ENCODE results near the gene CFAP70. TPM values are rescaled to one million over a fixed set of nuclear protein-coding genes. Genes with fewer than 3 reads are reported as not detected.

The CFAP70 gene
- total and polyA plus RNA-seq, 2 of the 8 experiments (the other 6 are each of a cell fraction or from before 2014, with no cell fraction given): 0.21 to 0.30 TPM

DNA sequence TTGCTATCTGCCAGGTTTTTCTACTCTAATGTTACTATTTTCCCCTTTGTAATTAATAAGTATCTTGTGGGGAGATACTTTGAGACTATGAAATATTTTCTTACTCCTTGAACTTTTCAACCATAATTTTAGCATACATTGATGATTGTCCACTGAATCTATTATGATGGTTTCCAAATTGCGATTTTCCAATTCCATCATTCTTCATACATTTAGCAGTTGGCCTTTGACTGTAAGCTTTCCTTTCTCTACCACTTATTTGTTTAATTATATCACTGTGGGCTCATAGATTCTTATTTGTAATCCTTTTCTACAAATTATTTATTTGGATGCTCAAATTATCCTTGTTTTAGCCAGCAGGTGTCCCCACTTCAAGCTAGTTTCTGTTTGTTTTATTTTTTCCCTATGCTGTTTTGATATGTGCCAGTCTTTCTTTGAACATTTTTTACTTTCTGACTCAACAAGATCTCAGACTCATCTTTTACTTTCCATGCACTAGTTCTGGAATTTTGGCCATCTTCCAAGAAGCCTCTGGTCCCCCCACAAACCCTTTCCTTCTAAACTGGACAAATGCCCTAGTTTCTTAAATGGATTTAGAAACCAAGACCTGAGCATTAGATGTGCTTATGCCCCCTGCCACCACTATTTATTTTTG is 94.8 kb downstream of the CFAP70 start:
- H2AK5ac ChIP-seq (ENCODE audit: low read depth, low read length): no peak overlapping the region
- H3K79me1 ChIP-seq (ENCODE audit: low read depth, low read length): no peaks in the 10 kb centered on the region
- ChIA-PET CTCF (ENCODE audit: partially characterized antibody) (interaction anchor here (0.6 to 2.5 kb wide), 14 partner anchors 9 to 121 kb away, joined by 3 to 18 read pairs (median 4); partner anchors contain the start of gene MRPS16), POLR2A (ENCODE audit: partially characterized antibody) (interaction anchor here (1.8 to 2.6 kb wide), 2 partner anchors 9 to 17 kb away, joined by 7 to 8 read pairs; partner anchors contain the start of gene DNAJC9)
- no peak overlapping the region for H4K8ac ChIP-seq (ENCODE audit: extremely low read depth, insufficient read depth, low read length)
- H3K56ac ChIP-seq (replicated peaks; ENCODE audit: insufficient read length, low read depth, low read length): no peak overlapping the region
- peak; percentile 28 for FAIRE-seq
- no peaks in the 10 kb centered on the region for H3K79me2 ChIP-seq (ENCODE audit: control insufficient read depth in 1 of 2, insufficient read depth in 2 of 2, low read length in 2 of 2)
- H3K4me3 ChIP-seq (ENCODE audit: extremely low read depth in 1 of 4, insufficient read depth in 2 of 4, low read depth in 3 of 4, low read length in 4 of 4): no peak overlapping the region
- no peak for DNase-seq (ENCODE audit: low read depth in 1 of 2, low spot score in 2 of 2)
- peaks cover 3 to 5% of the 10 kb centered on the region in 2 experiments; a peak in 1 of 4 replicates for H3K9me3 ChIP-seq (ENCODE audit: insufficient read depth in 2 of 2, low read depth in 1 of 2, low read length in 1 of 2)
- H2AFZ ChIP-seq (ENCODE audit: low read length): no peak overlapping the region
- H2BK5ac ChIP-seq (ENCODE audit: low read depth, low read length): no peak overlapping the region
- H3K4me1 ChIP-seq (replicated peaks in 1 of 4; ENCODE audit: control insufficient read depth in 3 of 4, insufficient read depth in 4 of 4, low read length in 3 of 4): no peaks in the 10 kb centered on the region
- TF ChIP-seq TAF1 (IDR thresholded peaks at IDR 0.05; ENCODE audit: low read depth, low read length): no peak
- TF ChIP-seq, protein P1, sequence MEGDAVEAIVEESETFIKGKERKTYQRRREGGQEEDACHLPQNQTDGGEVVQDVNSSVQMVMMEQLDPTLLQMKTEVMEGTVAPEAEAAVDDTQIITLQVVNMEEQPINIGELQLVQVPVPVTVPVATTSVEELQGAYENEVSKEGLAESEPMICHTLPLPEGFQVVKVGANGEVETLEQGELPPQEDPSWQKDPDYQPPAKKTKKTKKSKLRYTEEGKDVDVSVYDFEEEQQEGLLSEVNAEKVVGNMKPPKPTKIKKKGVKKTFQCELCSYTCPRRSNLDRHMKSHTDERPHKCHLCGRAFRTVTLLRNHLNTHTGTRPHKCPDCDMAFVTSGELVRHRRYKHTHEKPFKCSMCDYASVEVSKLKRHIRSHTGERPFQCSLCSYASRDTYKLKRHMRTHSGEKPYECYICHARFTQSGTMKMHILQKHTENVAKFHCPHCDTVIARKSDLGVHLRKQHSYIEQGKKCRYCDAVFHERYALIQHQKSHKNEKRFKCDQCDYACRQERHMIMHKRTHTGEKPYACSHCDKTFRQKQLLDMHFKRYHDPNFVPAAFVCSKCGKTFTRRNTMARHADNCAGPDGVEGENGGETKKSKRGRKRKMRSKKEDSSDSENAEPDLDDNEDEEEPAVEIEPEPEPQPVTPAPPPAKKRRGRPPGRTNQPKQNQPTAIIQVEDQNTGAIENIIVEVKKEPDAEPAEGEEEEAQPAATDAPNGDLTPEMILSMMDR (IDR thresholded peaks at IDR 0.05; ENCODE audit: control extremely low read depth in 1 of 3, insufficient read depth in 1 of 3, low read depth in 1 of 3, low read length in 3 of 3): peak in 1 of 3 experiments; percentile 21; a peak in 2 of 4 replicates
- peak; percentile 35 to 40; a peak in 3 of 4 replicates for TF ChIP-seq RAD21 (IDR thresholded peaks at IDR 0.05 in 1 of 2, conservative IDR thresholded peaks at IDR 0.05 in 1 of 2; ENCODE audit: low read depth in 2 of 2, low read length in 2 of 2)
- H4K91ac ChIP-seq (replicated peaks; ENCODE audit: insufficient read length, low read length): no peak overlapping the region
- H3K4ac ChIP-seq (replicated peaks; ENCODE audit: insufficient read length, low read depth, low read length): no peak overlapping the region
- no peaks in the 10 kb centered on the region for H3K27me3 ChIP-seq (replicated peaks in 1 of 4; ENCODE audit: control insufficient read depth in 3 of 4, extremely low read depth in 1 of 4, insufficient read depth in 3 of 4, low read length in 3 of 4)
- no peak overlapping the region for H2BK15ac ChIP-seq (ENCODE audit: low read length)
- no peak overlapping the region for H3K4me2 ChIP-seq (ENCODE audit: insufficient read depth in 1 of 2, low read depth in 2 of 2, low read length in 2 of 2)
- H2BK12ac ChIP-seq (ENCODE audit: low read depth, low read length): no peak overlapping the region
- WGBS, 2 experiments (ENCODE audit: extremely low coverage in 1 of 2, insufficient coverage in 1 of 2, insufficient read length in 1 of 2, insufficient replicate concordance in 2 of 2, low coverage in 1 of 2, low lambda C conversion rate in 2 of 2, missing lambda C conversion rate in 1 of 2): 39% methylated on average over 1 of the region's 1 CpG; no CpG with 5 or more reads in 1 of the 2 experiments
- no peaks in the 10 kb centered on the region for H3K36me3 ChIP-seq (ENCODE audit: control insufficient read depth in 2 of 4, insufficient read depth in 4 of 4, low read length in 3 of 4)
- no peak overlapping the region for H3K9ac ChIP-seq (replicated peaks in 1 of 4; ENCODE audit: extremely low read depth in 1 of 4, low read depth in 3 of 4, low read length in 3 of 4)
- no peak overlapping the region for H2BK120ac ChIP-seq (replicated peaks; ENCODE audit: low read depth, low read length)
- no peak overlapping the region for H3K27ac ChIP-seq (ENCODE audit: low read depth, low read length)
- no peak overlapping the region for H3K18ac ChIP-seq (ENCODE audit: extremely low read depth, low read length)
- H4K20me1 ChIP-seq (replicated peaks in 1 of 2; ENCODE audit: control insufficient read depth in 1 of 2, insufficient read depth in 2 of 2, low read length in 2 of 2): no peaks in the 10 kb centered on the region
- H3K23ac ChIP-seq (ENCODE audit: insufficient read length): no peak overlapping the region
- no peak overlapping the region for H2BK20ac ChIP-seq (ENCODE audit: low read length)
- H4K5ac ChIP-seq (ENCODE audit: insufficient read length, low read depth, low read length): no peak overlapping the region
- H3K14ac ChIP-seq (ENCODE audit: insufficient read length): no peak overlapping the region
- no peaks in the 10 kb centered on the region for H3K23me2 ChIP-seq (ENCODE audit: low read depth, low read length)
